PFSK-1 (cell line): ENCODE results near the gene ATRIP.

ENCODE experiments used
- FOXP2 ChIP-seq: optimal IDR thresholded peaks from 2 replicates; pipeline ENCODE3; 2011; ENCODE audit warnings: borderline replicate concordance, control low read depth, inconsistent platforms; ENCODE audit not compliant: insufficient read depth; ENCODE audit errors: extremely low read length, extremely low read depth
- POLR2AphosphoS5 ChIP-seq: IDR thresholded peaks from 2 replicates; pipeline ENCODE4 v1.6.1; 2012; ENCODE audit warnings: low read depth, mild to moderate bottlenecking, control low read depth, low read length, moderate library complexity
- SIN3A ChIP-seq: IDR thresholded peaks from 2 replicates; pipeline ENCODE4 v1.6.1; 2012; ENCODE audit warnings: mild to moderate bottlenecking, low read length, moderate library complexity, borderline replicate concordance; ENCODE audit not compliant: insufficient read depth
- TAF1 ChIP-seq: IDR thresholded peaks from 2 replicates; pipeline ENCODE4 v1.6.1; 2012; ENCODE audit warnings: low read length, control low read depth, borderline replicate concordance; ENCODE audit not compliant: insufficient read depth
- TF ChIP-seq, protein P1 (sequence below), 2 experiments: IDR thresholded peaks; 2 replicates each; pipeline versions ENCODE4 v1.6.1 to v1.8.0; 2011 to 2012; ENCODE audit warnings: low read depth in 2 of 2, low read length in 2 of 2, control low read depth in 1 of 2, inconsistent platforms in 1 of 2, mild to moderate bottlenecking in 1 of 2, moderate library complexity in 1 of 2; ENCODE audit not compliant: insufficient read depth in 1 of 2

The ATRIP gene

DNA sequence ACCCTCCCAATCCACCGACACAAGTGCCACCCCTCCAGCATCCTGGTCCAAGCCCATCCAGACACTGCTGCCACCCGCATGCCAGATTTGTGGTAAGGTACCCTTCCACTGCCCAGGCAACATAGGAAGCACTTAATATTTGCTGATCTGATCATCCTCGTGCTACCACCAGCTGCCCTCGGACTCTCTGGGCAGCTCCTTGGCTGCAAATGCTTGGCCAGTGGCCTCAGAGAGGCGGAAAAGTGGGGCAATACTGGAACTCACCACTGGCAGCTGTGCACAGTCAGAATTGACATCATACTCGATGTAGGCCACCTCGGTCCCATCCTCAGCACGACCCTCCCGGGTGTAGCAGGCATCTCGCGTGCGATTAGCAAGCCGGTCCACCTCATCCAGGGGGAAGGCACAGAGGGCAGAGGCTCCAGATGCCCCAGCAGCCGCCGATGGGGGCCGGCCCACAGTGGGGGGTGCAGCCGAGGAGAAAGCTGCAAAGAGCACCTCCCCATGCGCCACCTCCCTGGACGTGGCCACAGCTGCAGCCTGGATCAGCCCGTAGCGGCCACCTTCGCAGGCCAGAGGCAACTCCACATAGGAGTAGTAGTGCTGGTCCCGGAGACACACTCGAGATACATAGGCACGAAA, 23.2 kb upstream of the ATRIP start:
- TF ChIP-seq TAF1 (no peak), POLR2AphosphoS5 (no peak), SIN3A (no peak), FOXP2 (no peak)
- TF ChIP-seq, protein P1, sequence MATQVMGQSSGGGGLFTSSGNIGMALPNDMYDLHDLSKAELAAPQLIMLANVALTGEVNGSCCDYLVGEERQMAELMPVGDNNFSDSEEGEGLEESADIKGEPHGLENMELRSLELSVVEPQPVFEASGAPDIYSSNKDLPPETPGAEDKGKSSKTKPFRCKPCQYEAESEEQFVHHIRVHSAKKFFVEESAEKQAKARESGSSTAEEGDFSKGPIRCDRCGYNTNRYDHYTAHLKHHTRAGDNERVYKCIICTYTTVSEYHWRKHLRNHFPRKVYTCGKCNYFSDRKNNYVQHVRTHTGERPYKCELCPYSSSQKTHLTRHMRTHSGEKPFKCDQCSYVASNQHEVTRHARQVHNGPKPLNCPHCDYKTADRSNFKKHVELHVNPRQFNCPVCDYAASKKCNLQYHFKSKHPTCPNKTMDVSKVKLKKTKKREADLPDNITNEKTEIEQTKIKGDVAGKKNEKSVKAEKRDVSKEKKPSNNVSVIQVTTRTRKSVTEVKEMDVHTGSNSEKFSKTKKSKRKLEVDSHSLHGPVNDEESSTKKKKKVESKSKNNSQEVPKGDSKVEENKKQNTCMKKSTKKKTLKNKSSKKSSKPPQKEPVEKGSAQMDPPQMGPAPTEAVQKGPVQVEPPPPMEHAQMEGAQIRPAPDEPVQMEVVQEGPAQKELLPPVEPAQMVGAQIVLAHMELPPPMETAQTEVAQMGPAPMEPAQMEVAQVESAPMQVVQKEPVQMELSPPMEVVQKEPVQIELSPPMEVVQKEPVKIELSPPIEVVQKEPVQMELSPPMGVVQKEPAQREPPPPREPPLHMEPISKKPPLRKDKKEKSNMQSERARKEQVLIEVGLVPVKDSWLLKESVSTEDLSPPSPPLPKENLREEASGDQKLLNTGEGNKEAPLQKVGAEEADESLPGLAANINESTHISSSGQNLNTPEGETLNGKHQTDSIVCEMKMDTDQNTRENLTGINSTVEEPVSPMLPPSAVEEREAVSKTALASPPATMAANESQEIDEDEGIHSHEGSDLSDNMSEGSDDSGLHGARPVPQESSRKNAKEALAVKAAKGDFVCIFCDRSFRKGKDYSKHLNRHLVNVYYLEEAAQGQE (IDR thresholded peaks at IDR 0.05; ENCODE audit: insufficient read depth in 1 of 2, low read depth in 2 of 2, low read length in 2 of 2) = no peak

- TF ChIP-seq POLR2AphosphoS5 = no peak
Observed at GRCh38 chr3:48423883-48424695, 22.4 kb upstream of the ATRIP start.

GRCh38 chr3:48425281-48425812, 21.2 kb upstream of the ATRIP start:
- TF ChIP-seq, protein P1 (IDR thresholded peaks at IDR 0.05; ENCODE audit: insufficient read depth in 1 of 2, low read depth in 2 of 2, low read length in 2 of 2) = no peak
- TF ChIP-seq TAF1 = no peak

GRCh38 chr3:48426401-48426909, 20.1 kb upstream of the ATRIP start:
- TF ChIP-seq POLR2AphosphoS5 (no peak), TAF1 (no peak), SIN3A (no peak)

DNA sequence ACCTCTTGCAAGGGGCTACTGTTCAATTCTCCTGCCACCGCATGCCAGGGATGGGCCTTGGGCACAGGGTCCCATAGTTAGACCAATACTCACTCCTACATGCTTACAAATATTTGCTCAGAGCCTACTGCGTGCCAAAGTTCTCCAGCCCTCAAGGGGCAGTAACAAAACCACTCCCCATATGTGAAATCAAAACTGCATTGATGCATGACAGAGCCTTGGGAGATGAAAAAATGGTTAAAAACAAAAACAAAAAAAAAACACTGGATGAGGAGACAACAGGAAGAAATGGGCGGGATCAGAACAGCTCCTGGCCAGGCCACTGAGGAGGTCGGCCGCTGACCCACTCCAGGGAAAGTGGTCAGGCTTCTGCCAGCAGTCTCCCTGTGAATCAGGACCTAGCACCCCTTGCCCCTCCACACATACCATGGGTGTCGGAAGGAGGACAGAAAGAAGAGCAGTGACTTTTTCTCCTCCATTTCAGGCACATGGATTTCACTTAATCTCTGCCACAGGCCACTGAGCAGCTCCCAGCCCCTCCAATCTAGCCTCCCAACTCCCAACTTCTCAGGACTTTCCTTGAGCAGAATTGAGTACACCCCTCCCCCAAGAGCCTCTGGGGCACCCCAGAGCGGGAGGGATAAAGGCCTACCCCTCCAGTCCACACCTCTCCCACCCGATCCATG, 19.4 kb upstream of the ATRIP start:
- TF ChIP-seq TAF1 = no peak
- TF ChIP-seq SIN3A = no peak
- no peak for TF ChIP-seq POLR2AphosphoS5
- no peak for TF ChIP-seq FOXP2
- TF ChIP-seq, protein P1 (IDR thresholded peaks at IDR 0.05; ENCODE audit: insufficient read depth in 1 of 2, low read depth in 2 of 2, low read length in 2 of 2) = no peak

DNA sequence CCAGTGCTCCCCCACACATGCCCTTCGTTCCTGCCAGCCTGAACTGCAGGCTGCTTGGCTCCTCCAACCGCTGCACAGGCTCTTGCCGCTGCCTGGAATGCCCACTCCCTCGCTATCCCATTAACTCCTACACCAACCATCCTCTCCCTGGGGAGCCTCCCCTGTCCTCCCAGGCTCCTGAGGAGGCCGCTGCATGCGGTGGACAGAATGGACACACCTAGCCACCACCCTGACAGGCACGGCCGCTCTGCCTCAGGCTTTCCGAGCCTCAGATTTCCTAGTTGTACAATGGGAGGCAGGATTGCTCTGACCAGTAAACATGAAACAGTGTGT, 18.9 kb upstream of the ATRIP start:
- TF ChIP-seq TAF1 (no peak), SIN3A (no peak), POLR2AphosphoS5 (no peak), FOXP2 (no peak)
- TF ChIP-seq, protein P1 (IDR thresholded peaks at IDR 0.05; ENCODE audit: insufficient read depth in 1 of 2, low read depth in 2 of 2, low read length in 2 of 2) = no peak
